Keratinocyte (primary cell): ENCODE results near the gene MT3. TPM values are rescaled to one million over a fixed set of nuclear protein-coding genes. Genes with fewer than 3 reads are reported as not detected.

Experiments used
- DNase-seq: peaks from one replicate; pipeline ENCODE4 v3.0.0-alpha.2; 2011; ENCODE audit warnings: low read depth, missing footprints, low spot score
- FAIRE-seq: peaks from 2 replicates; lab custom pipeline; 2011; peaks lifted over from hg19 to GRCh38; lab: Jason Lieb, UNC
- H2AFZ ChIP-seq: 2 replicates; pipeline ENCODE4 v1.6.0; 2012; ENCODE audit warnings: low read length, control low read depth, inconsistent platforms; ENCODE audit not compliant: control insufficient read depth
- H3K27ac ChIP-seq: 2 replicates; pipeline ENCODE4 v1.5.1; 2011; ENCODE audit warnings: low read length; ENCODE audit not compliant: control insufficient read depth, insufficient read depth
- H3K27me3 ChIP-seq: 3 replicates; pipeline ENCODE4 v1.6.0; 2011; ENCODE audit warnings: low read length; ENCODE audit not compliant: control insufficient read depth, insufficient read depth; ENCODE audit errors: extremely low read depth
- H3K36me3 ChIP-seq, 2 experiments: 2 replicates in 1 of 2; 3 replicates in 1 of 2; pipeline ENCODE4 v1.5.1; 2011; ENCODE audit warnings: low read length in 2 of 2, mild to moderate bottlenecking in 1 of 2; ENCODE audit not compliant: control insufficient read depth in 2 of 2, insufficient read depth in 2 of 2; ENCODE audit errors: extremely low read depth in 1 of 2
- H3K4me1 ChIP-seq: 3 replicates; pipeline ENCODE4 v1.5.1; 2011; ENCODE audit warnings: low read length; ENCODE audit not compliant: control insufficient read depth, insufficient read depth; ENCODE audit errors: extremely low read depth
- H3K4me2 ChIP-seq: 3 replicates; pipeline ENCODE4 v1.6.0; 2011; ENCODE audit warnings: low read depth, low read length; ENCODE audit not compliant: control insufficient read depth, insufficient read depth; ENCODE audit errors: extremely low read depth
- H3K4me3 ChIP-seq, 3 experiments: fragments of 200-600 bp in 1 of 3; sonication (generic) in 1 of 3; 2 replicates in 2 of 3; 3 replicates in 1 of 3; pipeline ENCODE4 v1.5.1; 2011 to 2016; ENCODE audit warnings: low read length in 3 of 3, mild to moderate bottlenecking in 3 of 3, control low read depth in 2 of 3, inconsistent platforms in 1 of 3, low read depth in 1 of 3, mixed read lengths in 1 of 3, mixed run types in 1 of 3, moderate library complexity in 1 of 3; ENCODE audit not compliant: control insufficient read depth in 2 of 3, insufficient read depth in 2 of 3; ENCODE audit errors: extremely low read depth in 1 of 3
- H3K79me2 ChIP-seq: 2 replicates; pipeline ENCODE4 v1.6.0; 2012; ENCODE audit warnings: low read length; ENCODE audit not compliant: control insufficient read depth, insufficient read depth
- H3K9ac ChIP-seq: 3 replicates; pipeline ENCODE4 v1.6.0; 2011; ENCODE audit warnings: low read length; ENCODE audit not compliant: control insufficient read depth, insufficient read depth; ENCODE audit errors: extremely low read depth
- H3K9me1 ChIP-seq: 3 replicates; pipeline ENCODE4 v1.6.0; 2011; ENCODE audit warnings: low read length; ENCODE audit not compliant: control insufficient read depth, insufficient read depth; ENCODE audit errors: extremely low read depth
- H3K9me3 ChIP-seq: 2 replicates; pipeline ENCODE4 v1.5.1; 2012; ENCODE audit warnings: low read depth, low read length; ENCODE audit not compliant: control insufficient read depth
- H4K20me1 ChIP-seq: 3 replicates; pipeline ENCODE4 v1.6.0; 2011; ENCODE audit warnings: low read length; ENCODE audit not compliant: control insufficient read depth, insufficient read depth; ENCODE audit errors: extremely low read depth
- CTCF ChIP-seq, 3 experiments: IDR thresholded peaks in 1 of 3; conservative IDR thresholded peaks in 1 of 3; optimal IDR thresholded peaks in 1 of 3; 2 replicates in 2 of 3; 3 replicates in 1 of 3; pipeline versions ENCODE3 to v1.5.1; 2011; ENCODE audit warnings: low read length in 3 of 3, mild to moderate bottlenecking in 3 of 3, moderate library complexity in 2 of 3, control low read depth in 1 of 3, inconsistent platforms in 1 of 3; ENCODE audit not compliant: insufficient read depth in 2 of 3; ENCODE audit errors: extremely low read depth in 1 of 3
- EZH2 ChIP-seq: IDR thresholded peaks from one replicate; pipeline ENCODE4 v1.6.1; 2012; ENCODE audit warnings: inconsistent platforms, mild to moderate bottlenecking, low read length, moderate library complexity
- dilution Hi-C: fragments of 300-500 bp; cut with MboI; formaldehyde crosslinking; loops from one replicate; pipeline ENCODE4 v1.7.0; 2020; ENCODE audit warnings: low sequenced_read_pairs; ENCODE audit not compliant: extremely low pct_ligation_motif_present
- polyA plus RNA-seq, 5 experiments: library from polyadenylated mRNA; depleted of rRNA in 3 of 5; stranded (reverse) in 3 of 5; stranded (forward) in 1 of 5; unstranded in 1 of 5; fragments of >200 nt; gene quantifications; 1 replicate in 1 of 5; 2 replicates in 3 of 5; 3 replicates in 1 of 5; pipeline versions ENCODE4 v1.2.1 to v1.2.3, GENCODE V29; 2011 to 2012; ENCODE audit warnings: missing spikeins in 2 of 5, low read depth in 1 of 5, low replicate concordance in 1 of 5

The MT3 gene
- polyA plus RNA-seq, 1 donor (not counting 4 experiments of a cell fraction or from before 2014, with no cell fraction given), result not detected

GRCh38 chr16:56640076-56640475 lies 50.7 kb downstream of the MT3 start:
- Histone ChIP-seq H3K9me1 (no peaks in the 10 kb centered on the region), H3K9me3 (no peaks in the 10 kb centered on the region), H3K27ac (no peak overlapping the region), H3K4me1 (peaks cover 4% of the 10 kb centered on the region), H2AFZ (no peak overlapping the region), H3K36me3 (no peaks in the 10 kb centered on the region), H3K79me2 (no peaks in the 10 kb centered on the region), H4K20me1 (no peaks in the 10 kb centered on the region), H3K4me2 (no peak overlapping the region), H3K4me3 (no peak overlapping the region), H3K9ac (no peak overlapping the region), H3K27me3 (peaks cover 36% of the 10 kb centered on the region)
- TF ChIP-seq CTCF (optimal IDR thresholded peaks at IDR 0.05 in 1 of 3, IDR thresholded peaks at IDR 0.05 in 1 of 3, conservative IDR thresholded peaks at IDR 0.05 in 1 of 3; ENCODE audit: extremely low read depth in 1 of 3, insufficient read depth in 2 of 3, low read length in 3 of 3) (no peak), EZH2 (no peak)
- FAIRE-seq, result no peak
- no peak for DNase-seq
- dilution Hi-C loops, result no loop called here

Other genes with a start within 250 kb of the MT3 start
- gene AMFR, start 164.0 kb upstream of the MT3 start, polyA plus RNA-seq, result 36.9 to 62.1 TPM (median 38.3 TPM) in 3 replicates
- 59.9 to 98.2 TPM (median 81.5 TPM) in 3 replicates for gene NUDT21, start 138.2 kb upstream of the MT3 start, polyA plus RNA-seq
- 47.3 to 112 TPM (median 70.5 TPM) in 3 replicates for gene OGFOD1, start 138.0 kb upstream of the MT3 start, polyA plus RNA-seq
- gene BBS2, start 69.5 kb upstream of the MT3 start, polyA plus RNA-seq, result 43.5 to 76.1 TPM (median 62.3 TPM) in 3 replicates
- 0.77 to 2.1 TPM in 2 of 3 replicates, not detected in the other for gene MT4, start 24.5 kb upstream of the MT3 start, polyA plus RNA-seq
- 489 to 1,016 TPM (median 990 TPM) in 3 replicates for gene MT2A, start 19.1 kb downstream of the MT3 start, polyA plus RNA-seq
- 394 to 1,732 TPM (median 404 TPM) in 3 replicates for gene MT1E, start 36.3 kb downstream of the MT3 start, polyA plus RNA-seq
- 0.20 to 0.74 TPM (median 0.24 TPM) in 3 replicates for gene MT1M, start 43.1 kb downstream of the MT3 start, polyA plus RNA-seq
- gene MT1A, start 49.1 kb downstream of the MT3 start, polyA plus RNA-seq, result not detected in 3 replicates
- gene MT1B, start 62.4 kb downstream of the MT3 start, polyA plus RNA-seq, result not detected in 3 replicates
- 1.5 to 4.1 TPM (median 2.3 TPM) in 3 replicates for gene MT1F, start 68.4 kb downstream of the MT3 start, polyA plus RNA-seq
- gene MT1G, start 78.5 kb downstream of the MT3 start, polyA plus RNA-seq, result 8.4 to 21.5 TPM (median 9.8 TPM) in 3 replicates
- 0.79 to 4.0 TPM in 2 of 3 replicates, not detected in the other for gene MT1H, start 80.3 kb downstream of the MT3 start, polyA plus RNA-seq
- gene MT1X, start 92.9 kb downstream of the MT3 start, polyA plus RNA-seq, result 58.3 to 466 TPM (median 97.2 TPM) in 3 replicates
- 59.2 to 79.7 TPM (median 74.1 TPM) in 3 replicates for gene NUP93, start 140.6 kb downstream of the MT3 start, polyA plus RNA-seq